Fibroblast of lung (primary cell): ENCODE results near the gene IMPDH1. TPM values are rescaled to one million over a fixed set of nuclear protein-coding genes. Genes with fewer than 3 reads are reported as not detected.

Source experiments
- DNase-seq, 2 donors: peaks; one replicate each; pipeline versions ENCODE4 v3.0.0 to v3.0.0-alpha.2; 2010; ENCODE audit warnings: low read depth in 2 of 2
- H2AFZ ChIP-seq: 2 replicates; pipeline ENCODE4 v1.5.1; 2012; ENCODE audit warnings: low read length, control low read depth, inconsistent platforms
- H3K27ac ChIP-seq: 2 replicates; pipeline ENCODE4 v1.5.1; 2011; ENCODE audit warnings: low read length, control low read depth; ENCODE audit not compliant: insufficient read depth
- H3K27me3 ChIP-seq: 2 replicates; pipeline ENCODE4 v1.5.1; 2011; ENCODE audit warnings: mild to moderate bottlenecking, low read length; ENCODE audit not compliant: control insufficient read depth, insufficient read depth
- H3K36me3 ChIP-seq: 2 replicates; pipeline ENCODE4 v1.5.1; 2011; ENCODE audit warnings: low read length; ENCODE audit not compliant: control insufficient read depth, insufficient read depth
- H3K4me1 ChIP-seq: 2 replicates; pipeline ENCODE4 v1.5.1; 2011; ENCODE audit warnings: low read length; ENCODE audit not compliant: control insufficient read depth, insufficient read depth; ENCODE audit errors: extremely low read depth
- H3K4me2 ChIP-seq: 2 replicates; pipeline ENCODE4 v1.5.1; 2011; ENCODE audit warnings: low read length, control low read depth; ENCODE audit not compliant: insufficient read depth; ENCODE audit errors: extremely low read depth
- H3K4me3 ChIP-seq, 4 experiments: fragments of 200-600 bp in 1 of 4; sonication (generic) in 1 of 4; replicated peaks in 1 of 4; 2 replicates each; pipeline ENCODE4 v1.5.1; 2011 to 2016; ENCODE audit warnings: low read length in 4 of 4, low read depth in 3 of 4, mild to moderate bottlenecking in 3 of 4, control low read depth in 2 of 4, inconsistent platforms in 1 of 4, mixed read lengths in 1 of 4; ENCODE audit not compliant: insufficient read depth in 1 of 4; ENCODE audit errors: control extremely low read depth in 1 of 4
- H3K79me2 ChIP-seq: 2 replicates; pipeline ENCODE4 v1.5.1; 2012; ENCODE audit warnings: mild to moderate bottlenecking, low read length, inconsistent platforms; ENCODE audit not compliant: control insufficient read depth, insufficient read depth
- H3K9ac ChIP-seq: 2 replicates; pipeline ENCODE4 v1.5.1; 2011; ENCODE audit warnings: mild to moderate bottlenecking, low read length, control low read depth; ENCODE audit not compliant: insufficient read depth
- H3K9me3 ChIP-seq: 2 replicates; pipeline ENCODE4 v1.5.1; 2012; ENCODE audit warnings: low read depth, low read length; ENCODE audit not compliant: control insufficient read depth, insufficient read depth
- H4K20me1 ChIP-seq: 2 replicates; pipeline ENCODE4 v1.5.1; 2011; ENCODE audit warnings: low read length; ENCODE audit not compliant: control insufficient read depth, insufficient read depth; ENCODE audit errors: extremely low read depth
- CTCF ChIP-seq, 2 donors: IDR thresholded peaks in 1 of 2; conservative IDR thresholded peaks in 1 of 2; 1 replicate in 1 of 2; 2 replicates in 1 of 2; pipeline ENCODE4 v1.5.1; 2011 to 2012; ENCODE audit warnings: low read length in 2 of 2, control low read depth in 1 of 2, inconsistent platforms in 1 of 2, low read depth in 1 of 2, mild to moderate bottlenecking in 1 of 2
- EZH2 ChIP-seq: IDR thresholded peaks from 2 replicates; pipeline ENCODE4 v1.5.1; 2012; ENCODE audit warnings: low read length, control low read depth, mild to moderate bottlenecking; ENCODE audit errors: missing control alignments
- polyA plus RNA-seq, 2 donors: library from polyadenylated mRNA; depleted of rRNA in 1 of 2; stranded (reverse) in 1 of 2; unstranded in 1 of 2; fragments of >200 nt; gene quantifications; 2 replicates each; pipeline ENCODE4 v1.2.1, GENCODE V29; 2011 to 2012; ENCODE audit warnings: missing spikeins in 1 of 2
- total RNA-seq: library from RNA; depleted of rRNA; stranded (reverse); fragments of >200 nt; gene quantifications from 2 replicates; pipeline ENCODE4 v1.2.1, GENCODE V29; 2014

Gene IMPDH1
- total and polyA plus RNA-seq, 2 donors (not counting 1 experiment from before 2014, with no cell fraction given) = 30.2 to 56.5 TPM

- H3K27me3 ChIP-seq = peaks cover 39% of the 10 kb centered on the region
- TF ChIP-seq CTCF (conservative IDR thresholded peaks at IDR 0.05 in 1 of 2, IDR thresholded peaks at IDR 0.05 in 1 of 2; ENCODE audit: low read depth in 1 of 2, low read length in 2 of 2) (no peak), EZH2 (no peak)
- no peaks in the 10 kb centered on the region for H4K20me1 ChIP-seq
- H3K9me3 ChIP-seq = no peaks in the 10 kb centered on the region
- H2AFZ ChIP-seq = no peak overlapping the region
- no peak overlapping the region for H3K4me3 ChIP-seq
- no peak overlapping the region for H3K9ac ChIP-seq
- H3K27ac ChIP-seq = no peak overlapping the region
- DNase-seq = no peak
- H3K79me2 ChIP-seq = no peaks in the 10 kb centered on the region
- H3K4me1 ChIP-seq = no peaks in the 10 kb centered on the region
- H3K36me3 ChIP-seq = no peaks in the 10 kb centered on the region
- no peak overlapping the region for H3K4me2 ChIP-seq
Observed at GRCh38 chr7:128357217-128357613, 52.6 kb downstream of the IMPDH1 start.

- Histone ChIP-seq H3K27ac (no peak overlapping the region), H3K4me2 (no peak overlapping the region), H4K20me1 (no peaks in the 10 kb centered on the region), H2AFZ (no peak overlapping the region), H3K9me3 (no peaks in the 10 kb centered on the region), H3K4me1 (no peaks in the 10 kb centered on the region), H3K27me3 (peaks cover 40% of the 10 kb centered on the region), H3K36me3 (no peaks in the 10 kb centered on the region), H3K79me2 (no peaks in the 10 kb centered on the region), H3K4me3 (no peak overlapping the region), H3K9ac (no peak overlapping the region)
- TF ChIP-seq EZH2 = no peak
- DNase-seq = no peak
Observed at GRCh38 chr7:128356546-128357216, 53.1 kb downstream of the IMPDH1 start.

- Histone ChIP-seq H3K36me3 (no peaks in the 10 kb centered on the region), H2AFZ (no peak overlapping the region), H3K4me1 (no peaks in the 10 kb centered on the region), H3K79me2 (no peaks in the 10 kb centered on the region), H3K9me3 (no peaks in the 10 kb centered on the region), H4K20me1 (no peaks in the 10 kb centered on the region), H3K27me3 (peaks cover 57% of the 10 kb centered on the region), H3K4me3 (no peak overlapping the region), H3K27ac (no peak overlapping the region), H3K4me2 (no peak overlapping the region), H3K9ac (no peak overlapping the region)
- DNase-seq = no peak
- TF ChIP-seq CTCF (conservative IDR thresholded peaks at IDR 0.05 in 1 of 2, IDR thresholded peaks at IDR 0.05 in 1 of 2; ENCODE audit: low read depth in 1 of 2, low read length in 2 of 2) (no peak), EZH2 (no peak)
Observed at GRCh38 chr7:128353610-128354009, 56.2 kb downstream of the IMPDH1 start.
